ENCODE results near the gene PARP16.
A peak's percentile ranks its signal among the peaks of the same experiment; 100 is the strongest.
"Not testable (repeated sequence)": the region's sequence is repeated elsewhere in the genome, so short reads cannot be mapped to it uniquely, and the experiment has no call there.

PARP16 gene

GRCh38 chr15:65275728-65276126 lies 11.0 kb downstream of the PARP16 start:
- DNase-seq (ENCODE audit: low read depth in 3 of 3) = no peak

- DNase-seq (ENCODE audit: low read depth in 3 of 3) = no peak
Measured at GRCh38 chr15:65275104-65275727, 11.5 kb downstream of the PARP16 start.

- DNase-seq (ENCODE audit: low read depth in 3 of 3) = not testable (repeated sequence)
Measured at GRCh38 chr15:65270811-65271545, 15.7 kb downstream of the PARP16 start.

GRCh38 chr15:65268411-65268810 lies 18.3 kb downstream of the PARP16 start:
- no peak for DNase-seq (ENCODE audit: low read depth in 3 of 3)

- DNase-seq (ENCODE audit: low read depth in 3 of 3) = no peak
Measured at GRCh38 chr15:65266469-65266868, 20.2 kb downstream of the PARP16 start.

GRCh38 chr15:65264863-65265430 lies 21.7 kb downstream of the PARP16 start:
- DNase-seq (ENCODE audit: low read depth in 3 of 3) = no peak

- DNase-seq (ENCODE audit: low read depth in 3 of 3) = no peak
Measured at GRCh38 chr15:65263313-65263712, 23.4 kb downstream of the PARP16 start.

GRCh38 chr15:65260968-65261367 lies 25.7 kb downstream of the PARP16 start:
- no peak for DNase-seq (ENCODE audit: low read depth in 3 of 3)

GRCh38 chr15:65259367-65259797 lies 27.3 kb downstream of the PARP16 start:
- no peak for DNase-seq (ENCODE audit: low read depth in 3 of 3)

GRCh38 chr15:65258375-65259262 lies 28.1 kb downstream of the PARP16 start:
- DNase-seq (ENCODE audit: low read depth in 3 of 3) = no peak

- DNase-seq (ENCODE audit: low read depth in 3 of 3) = no peak
Measured at GRCh38 chr15:65255486-65256140, 31.1 kb downstream of the PARP16 start.

GRCh38 chr15:65254758-65255157 lies 31.9 kb downstream of the PARP16 start:
- no peak for DNase-seq (ENCODE audit: low read depth in 3 of 3)

- no peak for DNase-seq (ENCODE audit: low read depth in 3 of 3)
Measured at GRCh38 chr15:65254356-65254755, 32.3 kb downstream of the PARP16 start.

- peak; percentile 57 to 71 (median 60) for DNase-seq (ENCODE audit: low read depth in 3 of 3)
Measured at GRCh38 chr15:65249641-65250040, 37.0 kb downstream of the PARP16 start.

- DNase-seq (ENCODE audit: low read depth in 3 of 3) = no peak
Measured at GRCh38 chr15:65248511-65249255, 38.0 kb downstream of the PARP16 start.

- DNase-seq (ENCODE audit: low read depth in 3 of 3) = no peak
Measured at GRCh38 chr15:65246939-65247338, 39.7 kb downstream of the PARP16 start.

- no peak for DNase-seq (ENCODE audit: low read depth in 3 of 3)
Measured at GRCh38 chr15:65246026-65246714, 40.5 kb downstream of the PARP16 start.

- DNase-seq (ENCODE audit: low read depth in 3 of 3) = no peak
Measured at GRCh38 chr15:65245096-65245856, 41.4 kb downstream of the PARP16 start.

GRCh38 chr15:65244638-65245037 lies 42.0 kb downstream of the PARP16 start:
- DNase-seq (ENCODE audit: low read depth in 3 of 3) = no peak

Measured in stimulated activated CD4-positive, alpha-beta T cell treated with anti-CD3 and anti-CD28 coated beads, TNF-alpha, amount 100 ng/mL, for 24 hours (primary cell).